NCI-H1417 (cell line): ENCODE measurements around the gene SLC25A10.

Experiments used
- DNase-seq, 3 experiments: peaks; one replicate each; lab custom pipeline; 2025; lab: John Stamatoyannopoulos, UW

SLC25A10 gene

DNA sequence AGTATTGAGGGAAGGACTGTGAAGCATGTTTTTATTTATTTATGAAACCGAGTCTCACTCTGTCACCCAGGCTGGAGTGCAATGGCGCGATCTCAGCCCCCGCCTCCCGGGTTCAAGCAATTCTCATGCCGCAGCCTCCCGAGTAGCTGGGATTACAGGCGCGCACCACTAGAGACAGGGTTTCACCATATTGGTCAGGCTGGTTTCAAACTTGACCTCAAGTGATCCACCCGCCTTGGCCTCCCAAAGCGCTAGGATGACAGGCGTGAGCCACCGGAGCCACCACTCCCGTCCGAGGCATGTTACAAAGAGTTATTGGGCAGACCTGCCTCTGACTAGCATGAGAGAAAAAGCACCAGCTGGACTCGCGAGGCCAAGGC is 5.9 kb upstream of the SLC25A10 start:
- DNase-seq, result no peak

- no peak for DNase-seq
These were observed 5.1 kb upstream of the SLC25A10 start for GRCh38 chr17:81706757-81707624.

DNA sequence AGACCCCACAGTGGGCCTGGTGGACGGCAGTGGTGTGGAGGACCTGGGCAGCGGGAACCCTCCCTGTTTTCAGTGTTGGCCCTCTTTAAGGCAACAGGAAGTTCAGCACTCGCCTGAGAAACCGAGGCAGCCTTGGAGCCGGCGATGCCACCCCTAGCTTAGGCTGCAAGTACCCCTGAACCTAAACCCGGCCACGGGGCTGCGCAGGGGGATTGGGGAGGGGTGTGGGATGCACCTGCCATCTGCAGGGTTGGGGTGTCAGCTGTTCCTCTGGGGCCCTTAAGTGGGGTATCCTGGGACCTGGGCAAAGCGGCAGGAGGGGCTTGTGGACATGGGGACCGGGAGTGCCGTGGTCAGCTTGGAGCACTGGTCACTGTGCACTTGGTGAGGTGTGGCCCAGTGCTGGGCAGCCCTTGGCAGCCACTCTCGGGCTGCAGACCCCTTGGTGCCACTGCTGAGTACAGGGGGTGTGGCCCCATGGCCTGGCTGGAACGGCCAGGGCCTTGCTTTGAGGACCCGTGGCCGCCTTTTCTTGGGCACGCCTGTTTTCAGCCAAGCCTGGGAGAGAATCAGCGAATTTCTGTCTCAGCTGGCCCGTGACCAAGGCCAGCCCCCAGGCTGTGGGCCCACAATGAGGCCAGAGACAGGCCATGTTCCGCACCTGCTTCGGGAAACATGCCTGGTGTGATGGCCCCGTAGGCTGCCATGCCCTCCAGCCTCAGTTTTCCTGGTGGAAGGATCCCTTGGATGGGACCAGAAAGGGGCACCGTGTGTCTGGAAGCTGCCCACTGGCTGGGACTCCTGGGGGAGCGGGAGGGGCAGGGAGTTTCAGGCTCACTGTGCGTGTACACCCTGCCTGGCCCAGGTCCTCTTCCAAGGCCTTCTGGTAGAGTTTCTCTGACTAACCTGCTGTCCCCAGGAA is 4.1 kb upstream of the SLC25A10 start:
- no peak for DNase-seq

- no peak for DNase-seq
These were observed 3.3 kb upstream of the SLC25A10 start for GRCh38 chr17:81708739-81709185.

DNA sequence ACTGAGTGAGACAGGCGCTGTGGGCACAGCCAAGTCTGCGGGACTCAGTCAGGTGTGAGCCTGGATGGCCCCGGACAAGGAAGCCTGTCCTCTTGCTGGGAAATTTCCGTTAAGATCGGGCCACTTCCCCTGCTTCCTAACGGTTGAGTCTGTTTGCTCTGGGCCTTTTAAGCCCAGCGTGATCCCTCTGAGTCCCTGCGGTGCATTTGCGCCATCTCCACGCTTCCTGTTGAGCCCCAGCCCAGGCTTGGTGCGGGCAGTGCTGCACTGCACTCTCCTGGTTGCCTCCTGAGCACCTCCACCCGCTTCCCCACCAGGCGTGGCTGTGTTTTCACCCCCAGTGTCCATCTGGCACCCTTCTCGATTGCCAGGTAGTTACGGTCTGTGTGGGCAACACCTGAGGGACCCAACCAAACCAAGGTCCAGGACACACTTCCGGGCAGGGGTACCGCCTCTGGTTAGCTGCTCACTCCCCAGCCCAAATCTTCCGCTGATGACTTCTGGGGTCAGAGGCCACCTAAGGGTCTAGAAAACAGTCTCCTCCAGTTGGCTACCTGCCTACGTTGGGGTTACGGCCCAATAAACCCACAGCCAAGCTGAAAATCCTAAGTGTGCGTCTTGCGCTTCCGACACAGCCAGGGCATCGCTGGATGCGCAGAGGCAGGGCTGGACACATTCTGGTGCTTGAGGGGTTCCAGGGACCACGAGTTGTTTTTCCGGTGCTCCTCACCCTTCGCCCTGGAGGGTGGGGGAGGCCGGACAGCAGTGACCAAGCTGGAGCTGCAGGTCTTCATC is 1.4 kb upstream of the SLC25A10 start:
- DNase-seq, result peak in 2 of 3 experiments; percentile 60 to 77

DNA sequence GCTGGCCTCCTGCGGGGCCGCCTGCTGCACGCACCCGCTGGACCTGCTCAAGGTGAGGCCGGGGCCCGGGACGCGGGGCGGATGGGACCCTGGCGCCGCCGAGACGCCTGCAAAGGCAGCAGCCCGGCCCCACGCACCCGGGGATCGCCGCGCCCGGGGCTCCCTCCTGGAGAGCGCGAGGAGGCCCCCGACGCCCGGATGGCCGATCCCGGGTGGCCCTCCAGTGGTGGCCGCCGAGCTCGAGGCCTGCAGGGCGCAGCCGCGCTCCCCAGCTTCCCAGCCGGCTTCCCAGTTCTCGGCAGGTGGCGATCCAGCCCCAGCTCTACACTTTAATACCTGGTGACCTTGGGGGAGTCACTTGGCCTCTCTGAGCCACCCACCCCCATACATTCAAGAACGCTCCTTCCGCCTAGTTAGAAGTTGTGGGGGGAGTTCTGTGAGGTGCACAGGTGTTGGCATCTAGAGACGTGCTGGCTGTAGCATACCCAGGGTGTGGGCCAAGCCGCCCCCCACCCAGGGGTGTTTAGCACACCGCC is 452 bp downstream of the SLC25A10 start:
- peak in 2 of 3 experiments; percentile 69 to 76 for DNase-seq

DNA sequence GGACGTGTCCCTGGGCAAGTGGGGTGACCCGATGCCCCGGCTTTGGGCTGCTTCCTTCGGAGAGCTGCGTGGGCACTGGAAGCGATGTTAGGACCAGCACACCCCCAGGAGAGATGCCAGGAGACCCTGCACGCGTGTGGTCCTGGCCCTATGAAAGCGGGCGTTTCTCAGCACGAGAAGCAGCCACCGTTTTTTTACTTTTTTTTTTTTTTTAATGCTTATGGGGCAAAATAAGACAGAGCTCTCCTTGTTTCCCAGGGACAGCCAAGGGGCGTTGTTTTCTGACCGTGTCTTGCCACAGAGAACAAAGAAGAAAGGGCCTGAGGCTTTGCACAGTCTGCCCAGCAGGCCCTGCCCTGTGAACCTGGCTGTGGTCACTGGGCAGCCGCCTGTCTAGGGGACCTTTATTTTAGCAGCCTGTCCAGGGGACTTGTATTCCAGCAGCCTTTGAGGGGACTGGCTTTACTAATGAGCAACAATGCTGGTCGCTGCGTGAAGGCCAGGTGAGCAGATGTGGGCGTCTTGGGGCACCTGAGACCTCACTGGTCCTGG is 996 bp downstream of the SLC25A10 start:
- peak in 1 of 3 experiments; percentile 38 for DNase-seq

DNA sequence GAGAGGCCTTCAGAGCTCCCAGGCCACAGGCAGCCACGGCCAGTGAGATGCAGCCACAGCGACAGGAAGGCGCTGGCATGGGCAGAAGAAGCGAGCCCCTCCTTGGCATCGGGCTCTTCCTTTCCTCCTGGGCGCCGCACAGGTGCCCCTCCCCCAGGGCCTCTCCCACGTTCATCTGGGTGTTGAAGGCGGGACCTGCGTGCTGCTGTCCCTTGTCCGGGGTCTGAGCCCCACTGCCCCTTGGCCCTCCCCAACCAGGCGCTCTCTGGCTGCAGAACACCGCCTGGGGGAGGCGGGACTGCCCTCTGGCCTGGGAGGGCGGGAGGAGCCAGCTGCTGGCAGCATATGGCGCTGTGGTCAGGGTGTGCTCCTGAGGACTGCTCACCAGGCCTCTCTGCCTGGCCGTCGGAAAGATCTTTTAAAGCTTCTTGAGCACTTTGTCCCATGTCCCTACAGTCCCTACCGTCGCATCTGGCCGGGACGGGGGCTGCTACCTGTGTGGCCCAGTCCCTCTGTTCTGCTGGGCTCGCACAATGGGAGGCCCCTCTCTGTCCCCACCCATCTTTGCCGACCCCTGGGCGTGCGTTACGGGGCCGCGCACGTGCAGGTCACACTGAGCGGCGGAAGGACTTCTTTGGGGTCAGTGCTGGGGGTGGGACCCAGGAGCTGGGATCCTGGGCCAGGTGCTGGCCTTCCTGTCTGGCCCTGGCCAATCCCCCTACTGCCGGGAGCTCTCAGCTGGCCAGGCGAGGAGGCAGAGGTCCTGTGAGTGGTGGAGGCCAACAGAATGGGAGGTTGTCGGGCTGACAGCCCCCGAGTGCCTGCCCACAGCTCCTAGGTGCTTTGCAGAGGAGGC is 1.7 kb downstream of the SLC25A10 start:
- DNase-seq, result peak in 1 of 3 experiments; percentile 38

- DNase-seq, result no peak
These were observed 2.5 kb downstream of the SLC25A10 start for GRCh38 chr17:81714412-81715106.

GRCh38 chr17:81715107-81715871 is 3.2 kb downstream of the SLC25A10 start:
- no peak for DNase-seq

DNA sequence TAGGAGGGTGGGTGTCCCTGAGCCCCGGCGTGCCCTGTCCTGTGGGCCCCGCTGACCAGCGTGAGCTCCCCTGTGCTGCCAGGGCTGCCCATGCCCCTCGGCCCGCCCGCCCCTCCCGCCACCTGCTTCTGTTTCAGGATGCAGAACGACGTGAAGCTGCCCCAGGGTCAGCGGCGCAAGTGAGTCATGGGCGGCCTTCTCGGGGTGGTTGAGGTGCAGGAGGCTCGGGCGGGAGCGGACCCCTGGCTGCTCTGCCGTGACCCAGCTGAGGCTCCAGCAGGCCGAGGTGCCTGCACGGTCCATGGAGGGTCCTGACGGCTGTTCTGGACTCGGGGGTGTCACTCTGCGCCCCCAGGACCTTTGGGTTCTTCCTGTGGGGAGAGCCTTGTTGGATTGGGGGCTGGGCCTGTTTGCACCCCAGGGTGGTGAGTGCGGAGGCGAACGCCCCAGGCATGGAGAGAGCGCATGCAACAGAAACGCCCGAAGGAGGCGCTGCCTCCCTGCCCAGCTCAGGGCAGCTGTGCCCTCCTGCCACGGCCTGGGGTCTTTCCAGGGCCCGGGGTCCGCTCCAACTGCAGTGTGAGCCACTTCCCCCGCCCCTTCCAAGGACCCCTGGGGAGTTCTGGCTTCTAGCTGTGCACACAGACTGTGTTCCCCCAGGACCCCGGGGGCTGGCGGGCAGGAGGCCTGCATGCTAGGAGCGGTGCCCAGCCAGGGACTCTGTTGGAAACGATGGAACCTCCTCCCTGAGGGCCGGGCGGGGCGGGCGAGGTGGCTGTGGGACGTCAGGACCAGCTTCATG is 4.0 kb downstream of the SLC25A10 start:
- DNase-seq, result no peak

DNA sequence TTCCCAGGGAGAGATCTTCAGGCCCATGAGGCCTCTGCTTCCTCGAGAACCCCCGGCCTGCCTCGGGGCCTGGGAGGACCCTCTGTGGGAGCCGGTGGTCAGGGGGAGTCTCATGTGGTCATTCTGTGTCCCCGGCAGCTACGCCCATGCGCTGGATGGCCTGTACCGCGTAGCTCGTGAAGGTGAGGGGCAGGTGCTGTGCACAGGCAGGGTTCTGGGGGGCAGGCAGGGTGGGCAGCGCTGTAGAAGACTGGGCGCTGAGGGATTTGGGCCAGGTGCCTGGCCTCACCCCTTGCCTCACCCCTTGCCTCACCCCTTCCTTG is 4.6 kb downstream of the SLC25A10 start:
- DNase-seq, result no peak

DNA sequence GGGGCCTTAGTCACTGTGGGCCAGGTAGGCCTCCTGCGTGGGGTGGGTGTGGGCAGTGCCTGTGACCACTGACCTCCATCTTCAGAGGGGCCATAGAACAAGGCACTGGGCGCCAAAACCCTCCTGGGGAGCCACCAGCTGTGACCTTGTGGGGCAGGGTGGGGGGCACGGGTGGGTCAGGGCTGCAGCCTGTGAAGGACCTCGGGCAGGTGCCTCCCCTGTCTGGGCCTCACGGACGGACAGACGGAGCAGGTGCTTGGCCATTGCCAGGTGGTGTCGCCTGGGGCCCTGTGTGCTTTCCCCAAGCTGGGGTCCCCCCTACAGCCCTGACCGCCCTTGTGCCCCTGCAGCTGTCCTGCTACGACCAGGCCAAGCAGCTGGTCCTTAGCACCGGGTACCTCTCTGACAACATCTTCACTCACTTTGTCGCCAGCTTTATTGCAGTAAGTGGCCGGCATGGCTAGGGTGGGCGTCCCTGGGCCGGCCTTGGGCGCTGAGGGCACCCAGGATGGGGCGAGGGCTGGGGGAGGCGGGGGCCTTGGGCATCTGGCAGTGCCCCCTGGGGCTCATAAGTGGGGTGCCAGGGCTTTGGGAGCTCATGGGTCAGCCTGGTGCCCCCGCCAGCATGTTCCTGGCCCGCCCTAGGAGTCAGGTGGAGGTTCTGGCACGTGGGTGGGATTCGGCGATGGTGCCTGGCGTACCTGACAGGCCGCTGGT is 5.1 kb downstream of the SLC25A10 start:
- DNase-seq, result no peak

GRCh38 chr17:81717766-81718089 is 5.6 kb downstream of the SLC25A10 start:
- DNase-seq, result no peak

GRCh38 chr17:81719410-81720266 is 7.6 kb downstream of the SLC25A10 start:
- DNase-seq, result no peak

- no peak for DNase-seq
These were observed 8.4 kb downstream of the SLC25A10 start for GRCh38 chr17:81720267-81721071.
